ENCODE data around the gene ANKMY1.

ANKMY1 gene

DNA sequence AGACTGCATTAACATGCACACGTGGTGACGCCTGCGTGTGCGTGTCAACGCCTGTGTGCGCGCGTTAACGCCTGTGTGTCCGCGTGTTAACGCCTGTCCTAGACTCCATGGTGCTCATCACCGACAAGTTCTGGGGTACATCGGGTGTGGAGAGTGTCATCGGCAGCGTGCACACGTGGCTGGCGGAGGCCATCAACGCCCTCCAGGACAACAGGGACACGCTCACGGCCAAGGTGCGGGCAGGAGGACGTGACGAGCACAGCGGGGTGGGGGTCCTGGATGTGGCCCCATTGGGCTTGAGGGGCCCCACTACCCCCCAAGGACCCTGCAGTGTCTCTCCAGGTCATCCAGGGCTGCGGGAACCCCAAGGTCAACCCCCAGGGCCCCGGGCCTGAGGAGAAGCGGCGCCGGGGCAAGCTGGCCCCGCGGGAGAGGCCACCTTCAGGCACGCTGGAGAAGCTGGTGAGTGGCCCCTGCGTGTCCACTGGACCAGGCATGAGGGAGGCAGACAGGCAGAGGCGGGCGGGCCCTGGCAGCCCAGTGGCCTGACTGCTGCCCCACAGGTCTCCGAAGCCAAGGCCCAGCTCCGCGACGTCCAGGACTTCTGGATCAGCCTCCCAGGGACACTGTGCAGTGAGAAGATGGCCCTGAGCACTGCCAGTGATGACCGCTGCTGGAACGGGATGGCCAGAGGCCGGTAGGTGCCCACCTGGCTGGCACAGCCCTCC lies 93.1 kb downstream of the ANKMY1 start:
- no peak for TF ChIP-seq CTCF (IDR thresholded peaks at IDR 0.05; ENCODE audit: low read length, missing control alignments)
- DNase-seq (ENCODE audit: low read depth), result no peak
- H3K4me3 ChIP-seq (replicated peaks; ENCODE audit: low read depth, low read length), result no peak overlapping the region

DNA sequence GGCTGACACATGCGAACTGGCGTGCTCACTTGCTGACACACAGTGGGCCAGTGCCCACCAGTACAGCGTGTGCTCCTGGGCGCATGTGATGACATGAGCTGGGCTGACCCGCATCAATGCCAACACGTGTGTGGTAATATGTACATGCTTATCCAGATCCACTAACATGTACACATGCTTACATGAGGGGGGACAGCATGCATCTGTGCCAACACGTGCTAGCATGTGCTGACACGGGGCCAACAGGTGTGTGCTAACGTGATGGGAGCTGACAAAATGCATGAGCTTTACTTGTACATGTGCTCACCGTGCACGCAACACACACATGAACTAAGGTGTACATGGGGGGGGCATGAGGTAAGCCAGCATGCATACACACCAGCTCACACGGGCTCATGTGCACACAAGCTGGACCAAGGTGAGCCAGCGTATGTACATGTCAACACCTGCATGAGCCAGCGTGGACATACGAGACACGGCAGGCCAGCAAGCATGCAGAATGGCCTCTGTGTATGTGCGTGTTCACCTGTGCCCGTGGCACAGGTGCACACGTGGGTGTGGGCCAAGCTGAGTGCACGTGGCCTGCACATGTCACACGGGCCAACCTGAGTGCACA lies 93.8 kb downstream of the ANKMY1 start:
- TF ChIP-seq CTCF (IDR thresholded peaks at IDR 0.05; ENCODE audit: low read length, missing control alignments), result no peak
- no peak overlapping the region for H3K4me3 ChIP-seq (replicated peaks; ENCODE audit: low read depth, low read length)
- DNase-seq (ENCODE audit: low read depth), result no peak

GRCh38 chr2:240463274-240463865 lies 94.4 kb downstream of the ANKMY1 start:
- no peak overlapping the region for H3K4me3 ChIP-seq (replicated peaks; ENCODE audit: low read depth, low read length)
- no peak for TF ChIP-seq CTCF (IDR thresholded peaks at IDR 0.05; ENCODE audit: low read length, missing control alignments)
- no peak for DNase-seq (ENCODE audit: low read depth)

- no peak overlapping the region for H3K4me3 ChIP-seq (replicated peaks; ENCODE audit: low read depth, low read length)
- no peak for DNase-seq (ENCODE audit: low read depth)
Observed at GRCh38 chr2:240462707-240463273, 95.0 kb downstream of the ANKMY1 start.

DNA sequence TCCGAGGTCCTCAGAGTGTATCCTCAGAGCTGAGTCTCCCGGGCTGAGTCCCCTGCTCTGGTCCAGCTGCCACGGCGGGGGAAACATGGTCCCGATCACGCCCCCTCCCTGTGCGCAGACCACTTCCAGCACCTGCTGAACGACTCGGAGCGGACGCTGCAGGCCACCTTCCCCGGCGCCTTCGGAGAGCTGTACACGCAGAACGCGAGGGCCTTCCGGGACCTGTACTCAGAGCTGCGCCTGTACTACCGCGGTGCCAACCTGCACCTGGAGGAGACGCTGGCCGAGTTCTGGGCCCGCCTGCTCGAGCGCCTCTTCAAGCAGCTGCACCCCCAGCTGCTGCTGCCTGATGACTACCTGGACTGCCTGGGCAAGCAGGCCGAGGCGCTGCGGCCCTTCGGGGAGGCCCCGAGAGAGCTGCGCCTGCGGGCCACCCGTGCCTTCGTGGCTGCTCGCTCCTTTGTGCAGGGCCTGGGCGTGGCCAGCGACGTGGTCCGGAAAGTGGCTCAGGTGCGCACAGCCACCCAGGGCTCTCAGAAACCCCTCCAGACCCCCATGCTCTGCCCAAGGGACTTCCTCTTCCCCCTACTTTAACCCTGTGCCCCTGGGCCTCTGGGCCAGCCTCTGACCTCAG lies 95.6 kb downstream of the ANKMY1 start:
- DNase-seq (ENCODE audit: low read depth), result no peak
- no peak overlapping the region for H3K4me3 ChIP-seq (replicated peaks; ENCODE audit: low read depth, low read length)
- TF ChIP-seq CTCF (IDR thresholded peaks at IDR 0.05; ENCODE audit: low read length, missing control alignments), result no peak

More at GRCh38 chr2:240462707-240463273, 95.0 kb downstream of the ANKMY1 start:
- no peak for TF ChIP-seq CTCF (IDR thresholded peaks at IDR 0.05; ENCODE audit: low read length, missing control alignments)

GRCh38 chr2:240461471-240462072 lies 96.2 kb downstream of the ANKMY1 start:
- TF ChIP-seq CTCF (IDR thresholded peaks at IDR 0.05; ENCODE audit: low read length, missing control alignments), result no peak
- no peak for DNase-seq (ENCODE audit: low read depth)

More at GRCh38 chr2:240461471-240462072, 96.2 kb downstream of the ANKMY1 start:
- no peak overlapping the region for H3K4me3 ChIP-seq (replicated peaks; ENCODE audit: low read depth, low read length)
